HL-60 (cell line): ENCODE measurements around the gene CFTR.
"Not testable (repeated sequence)": the region's sequence is repeated elsewhere in the genome, so short reads cannot be mapped to it uniquely, and the experiment has no call there.

Source experiments
- DNase-seq, 2 experiments: peaks; one replicate each; pipeline ENCODE4 v3.0.0-alpha.2; 2010 to 2020; ENCODE audit warnings: low read depth in 1 of 2, low spot score in 1 of 2
- H3K27ac ChIP-seq: fragments of 250-450 bp; sonication (Bioruptor Pico); replicated peaks from 2 replicates; pipeline ENCODE4 v1.5.1; 2020; ENCODE audit warnings: mild to moderate bottlenecking, moderate library complexity
- H3K27me3 ChIP-seq: fragments of 250-450 bp; sonication (Bioruptor Pico); 2 replicates; pipeline ENCODE4 v1.5.1; 2021; ENCODE audit warnings: mild to moderate bottlenecking, moderate library complexity; ENCODE audit not compliant: insufficient read depth, poor library complexity, severe bottlenecking
- H3K4me3 ChIP-seq: replicated peaks from 2 replicates; pipeline ENCODE4 v1.5.1; 2011; ENCODE audit warnings: mild to moderate bottlenecking, control low read depth, low read length; ENCODE audit not compliant: insufficient read depth
- GABPA ChIP-seq: IDR thresholded peaks from 2 replicates; pipeline ENCODE4 v1.6.1; 2012; ENCODE audit warnings: low read depth
- POLR2AphosphoS5 ChIP-seq: IDR thresholded peaks from 2 replicates; pipeline ENCODE4 v1.6.1; 2012; ENCODE audit warnings: low read depth
- SPI1 ChIP-seq: IDR thresholded peaks from 2 replicates; pipeline ENCODE4 v1.6.1; 2012; ENCODE audit warnings: low read depth, mild to moderate bottlenecking, borderline replicate concordance
- TF ChIP-seq, protein P1 (sequence below): IDR thresholded peaks from one replicate; pipeline ENCODE4 v1.5.1; 2011; ENCODE audit warnings: low read length, control low read depth, inconsistent platforms; ENCODE audit not compliant: insufficient read depth
- TF ChIP-seq, protein P2 (sequence below): IDR thresholded peaks from 2 replicates; pipeline ENCODE4 v1.6.1; 2012; ENCODE audit warnings: low read depth; ENCODE audit not compliant: insufficient replicate concordance

The CFTR gene

GRCh38 chr7:117707080-117707479 lies 227.3 kb downstream of the CFTR start:
- Histone ChIP-seq H3K4me3 (no peak overlapping the region), H3K27ac (no peak overlapping the region), H3K27me3 (peaks cover 3% of the 10 kb centered on the region)
- TF ChIP-seq, protein P1, sequence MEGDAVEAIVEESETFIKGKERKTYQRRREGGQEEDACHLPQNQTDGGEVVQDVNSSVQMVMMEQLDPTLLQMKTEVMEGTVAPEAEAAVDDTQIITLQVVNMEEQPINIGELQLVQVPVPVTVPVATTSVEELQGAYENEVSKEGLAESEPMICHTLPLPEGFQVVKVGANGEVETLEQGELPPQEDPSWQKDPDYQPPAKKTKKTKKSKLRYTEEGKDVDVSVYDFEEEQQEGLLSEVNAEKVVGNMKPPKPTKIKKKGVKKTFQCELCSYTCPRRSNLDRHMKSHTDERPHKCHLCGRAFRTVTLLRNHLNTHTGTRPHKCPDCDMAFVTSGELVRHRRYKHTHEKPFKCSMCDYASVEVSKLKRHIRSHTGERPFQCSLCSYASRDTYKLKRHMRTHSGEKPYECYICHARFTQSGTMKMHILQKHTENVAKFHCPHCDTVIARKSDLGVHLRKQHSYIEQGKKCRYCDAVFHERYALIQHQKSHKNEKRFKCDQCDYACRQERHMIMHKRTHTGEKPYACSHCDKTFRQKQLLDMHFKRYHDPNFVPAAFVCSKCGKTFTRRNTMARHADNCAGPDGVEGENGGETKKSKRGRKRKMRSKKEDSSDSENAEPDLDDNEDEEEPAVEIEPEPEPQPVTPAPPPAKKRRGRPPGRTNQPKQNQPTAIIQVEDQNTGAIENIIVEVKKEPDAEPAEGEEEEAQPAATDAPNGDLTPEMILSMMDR, result no peak
- TF ChIP-seq GABPA, result no peak
- TF ChIP-seq POLR2AphosphoS5, result no peak
- TF ChIP-seq SPI1, result no peak
- TF ChIP-seq, protein P2, sequence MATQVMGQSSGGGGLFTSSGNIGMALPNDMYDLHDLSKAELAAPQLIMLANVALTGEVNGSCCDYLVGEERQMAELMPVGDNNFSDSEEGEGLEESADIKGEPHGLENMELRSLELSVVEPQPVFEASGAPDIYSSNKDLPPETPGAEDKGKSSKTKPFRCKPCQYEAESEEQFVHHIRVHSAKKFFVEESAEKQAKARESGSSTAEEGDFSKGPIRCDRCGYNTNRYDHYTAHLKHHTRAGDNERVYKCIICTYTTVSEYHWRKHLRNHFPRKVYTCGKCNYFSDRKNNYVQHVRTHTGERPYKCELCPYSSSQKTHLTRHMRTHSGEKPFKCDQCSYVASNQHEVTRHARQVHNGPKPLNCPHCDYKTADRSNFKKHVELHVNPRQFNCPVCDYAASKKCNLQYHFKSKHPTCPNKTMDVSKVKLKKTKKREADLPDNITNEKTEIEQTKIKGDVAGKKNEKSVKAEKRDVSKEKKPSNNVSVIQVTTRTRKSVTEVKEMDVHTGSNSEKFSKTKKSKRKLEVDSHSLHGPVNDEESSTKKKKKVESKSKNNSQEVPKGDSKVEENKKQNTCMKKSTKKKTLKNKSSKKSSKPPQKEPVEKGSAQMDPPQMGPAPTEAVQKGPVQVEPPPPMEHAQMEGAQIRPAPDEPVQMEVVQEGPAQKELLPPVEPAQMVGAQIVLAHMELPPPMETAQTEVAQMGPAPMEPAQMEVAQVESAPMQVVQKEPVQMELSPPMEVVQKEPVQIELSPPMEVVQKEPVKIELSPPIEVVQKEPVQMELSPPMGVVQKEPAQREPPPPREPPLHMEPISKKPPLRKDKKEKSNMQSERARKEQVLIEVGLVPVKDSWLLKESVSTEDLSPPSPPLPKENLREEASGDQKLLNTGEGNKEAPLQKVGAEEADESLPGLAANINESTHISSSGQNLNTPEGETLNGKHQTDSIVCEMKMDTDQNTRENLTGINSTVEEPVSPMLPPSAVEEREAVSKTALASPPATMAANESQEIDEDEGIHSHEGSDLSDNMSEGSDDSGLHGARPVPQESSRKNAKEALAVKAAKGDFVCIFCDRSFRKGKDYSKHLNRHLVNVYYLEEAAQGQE, result no peak
- DNase-seq, result no peak

DNA sequence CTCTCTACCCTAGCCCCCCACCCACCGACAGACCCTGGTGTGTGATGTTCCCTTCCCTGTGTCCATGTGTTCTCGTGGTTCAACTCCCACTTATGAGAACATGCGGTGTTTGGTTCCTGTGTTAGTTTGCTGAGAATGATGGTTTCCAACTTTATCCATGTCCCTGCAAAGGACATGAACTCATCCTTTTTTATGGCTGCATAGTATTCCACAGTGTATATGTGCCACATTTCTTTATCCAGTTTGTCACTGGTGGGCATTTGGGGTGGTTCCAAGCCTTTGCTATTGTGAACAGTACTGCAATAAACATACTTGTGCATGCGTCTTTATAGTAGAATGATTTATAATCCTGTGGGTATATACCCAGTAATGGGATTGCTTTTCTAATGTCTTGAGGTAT lies 228.3 kb downstream of the CFTR start:
- not testable (repeated sequence) for H3K27ac ChIP-seq, H3K4me3 ChIP-seq, H3K27me3 ChIP-seq, DNase-seq

DNA sequence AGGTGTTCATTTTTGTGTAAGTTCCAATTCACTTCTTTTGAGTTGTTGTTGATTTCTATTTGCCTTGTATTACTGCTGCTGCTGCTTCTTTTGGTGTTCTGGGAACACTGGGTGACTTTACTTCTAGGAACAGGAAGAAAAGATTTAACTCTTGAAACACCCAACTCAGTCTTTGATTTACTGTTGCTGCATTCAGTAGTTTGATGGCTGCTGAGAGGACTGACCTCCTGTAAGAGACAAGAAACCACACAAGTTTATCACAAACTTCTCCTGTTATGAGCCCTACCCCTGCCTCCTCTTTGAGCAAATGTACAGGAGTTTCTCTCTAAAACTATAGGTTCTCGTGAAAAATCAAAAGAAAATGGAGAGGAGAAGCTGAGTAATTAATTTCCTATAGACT lies 231.7 kb downstream of the CFTR start:
- H3K27me3 ChIP-seq, result peaks cover 5% of the 10 kb centered on the region
- TF ChIP-seq, protein P2, result no peak
- no peak overlapping the region for H3K4me3 ChIP-seq
- H3K27ac ChIP-seq, result no peak overlapping the region
- no peak for DNase-seq

- H3K27me3 ChIP-seq, result peaks cover 7% of the 10 kb centered on the region
- DNase-seq, result peak; percentile 1 to 14
- TF ChIP-seq, protein P1, result peak; percentile 38
- TF ChIP-seq, protein P2, result no peak
- H3K4me3 ChIP-seq, result no peak overlapping the region
- H3K27ac ChIP-seq, result no peak overlapping the region
Observed at GRCh38 chr7:117715784-117716445, 236.1 kb downstream of the CFTR start.
